OCI-LY7 (cell line): ENCODE data around the gene RHOU. TPM values are rescaled to one million over a fixed set of nuclear protein-coding genes. Genes with fewer than 3 reads are reported as not detected.

Experiments
- BruUV-seq: library from RNA; stranded (reverse); fragments of 400-500 nt; replicated peaks from 2 replicates; lab custom pipeline; 2021; lab: Mats Ljungman, UMichigan
- CTCF ChIA-PET: fragments of 300-600 bp; sonication (Branson Sonifier 250); formaldehyde crosslinking; loops from one replicate; lab custom pipeline; 2022; ENCODE audit warnings: antibody characterized with exemption; ENCODE audit not compliant: unreplicated experiment; lab: Charles Lee
- POLR2A ChIA-PET: fragments of 300-600 bp; sonication (Branson Sonifier 250); formaldehyde crosslinking; loops from one replicate; lab custom pipeline; 2022; ENCODE audit warnings: antibody characterized with exemption; lab: Charles Lee
- DNase-seq: peaks from one replicate; pipeline ENCODE4 v3.0.0-alpha.2; 2015; ENCODE audit warnings: low spot score
- H2AFZ ChIP-seq: fragments of 200-600 bp; sonication (generic), shearing (Covaris generic); 2 replicates; pipeline ENCODE4 v1.6.1; 2014; ENCODE audit warnings: mild to moderate bottlenecking, antibody characterized with exemption, low read length, moderate library complexity
- H3K27ac ChIP-seq: fragments of 200-600 bp; sonication (generic); 2 replicates; pipeline ENCODE4 v1.5.1; 2014; ENCODE audit warnings: mixed run types, low read depth, mild to moderate bottlenecking, moderate library complexity, low read length, inconsistent platforms; ENCODE audit not compliant: poor library complexity, severe bottlenecking
- H3K36me3 ChIP-seq: fragments of 200-600 bp; sonication (generic); 2 replicates; pipeline ENCODE4 v1.6.1; 2014; ENCODE audit warnings: mild to moderate bottlenecking, antibody characterized with exemption, low read length, moderate library complexity, mixed read lengths; ENCODE audit not compliant: insufficient read depth
- H3K4me1 ChIP-seq: fragments of 200-600 bp; sonication (generic); 2 replicates; pipeline ENCODE4 v1.5.1; 2014; ENCODE audit warnings: mild to moderate bottlenecking, low read length; ENCODE audit not compliant: insufficient read depth, poor library complexity, severe bottlenecking
- H3K4me2 ChIP-seq: fragments of 200-600 bp; sonication (generic); 2 replicates; pipeline ENCODE4 v1.6.1; 2014; ENCODE audit warnings: mild to moderate bottlenecking, low read length
- H3K4me3 ChIP-seq: fragments of 200-600 bp; sonication (generic); 2 replicates; pipeline ENCODE4 v1.5.1; 2014; ENCODE audit warnings: mild to moderate bottlenecking, low read depth, low read length; ENCODE audit not compliant: poor library complexity, severe bottlenecking
- H3K79me2 ChIP-seq: fragments of 200-600 bp; sonication (generic); 2 replicates; pipeline ENCODE4 v1.6.1; 2016; ENCODE audit warnings: low read depth, mild to moderate bottlenecking, low read length, moderate library complexity, mixed read lengths; ENCODE audit not compliant: insufficient read depth
- H3K9me2 ChIP-seq: fragments of 200-600 bp; sonication (generic); 2 replicates; pipeline ENCODE4 v1.6.1; 2016; ENCODE audit warnings: mild to moderate bottlenecking, low read length, mixed read lengths; ENCODE audit not compliant: insufficient read depth
- H3K9me3 ChIP-seq: fragments of 200-600 bp; sonication (generic); 2 replicates; pipeline ENCODE4 v1.6.1; 2014; ENCODE audit warnings: mild to moderate bottlenecking, mixed run types, low read length, mixed read lengths
- H4K20me1 ChIP-seq: fragments of 200-600 bp; sonication (generic); 2 replicates; pipeline ENCODE4 v1.6.1; 2014; ENCODE audit warnings: mild to moderate bottlenecking, antibody characterized with exemption, low read length, moderate library complexity, mixed read lengths; ENCODE audit not compliant: insufficient read depth
- CTCF ChIP-seq: fragments of 200-600 bp; sonication (generic); conservative IDR thresholded peaks from 2 replicates; pipeline ENCODE4 v1.5.1; 2014; ENCODE audit warnings: mild to moderate bottlenecking, antibody characterized with exemption, low read length, moderate library complexity, mixed read lengths
- EZH2phosphoT487 ChIP-seq: fragments of 200-600 bp; sonication (generic); IDR thresholded peaks from 2 replicates; pipeline ENCODE4 v1.6.1; 2018; ENCODE audit warnings: low read depth, borderline replicate concordance, mild to moderate bottlenecking, mixed run types, antibody characterized with exemption, low read length, moderate library complexity, mixed read lengths
- intact Hi-C: fragments of 100-400 bp; cut with micrococcal nuclease; formaldehyde crosslinking; loops from one replicate; pipeline ENCODE4 v1.10.0; 2022; ENCODE audit not compliant: unreplicated experiment
- total RNA-seq, 2 experiments: library from RNA; depleted of rRNA in 1 of 2; stranded (reverse); fragments of >200 nt in 1 of 2; shearing (Covaris generic) in 1 of 2; gene quantifications; 2 replicates each; pipeline ENCODE4 v1.2.3, GENCODE V29; 2014 to 2022

RHOU gene
- total RNA-seq, 2 experiments from 2014 or later, result not detected

DNA sequence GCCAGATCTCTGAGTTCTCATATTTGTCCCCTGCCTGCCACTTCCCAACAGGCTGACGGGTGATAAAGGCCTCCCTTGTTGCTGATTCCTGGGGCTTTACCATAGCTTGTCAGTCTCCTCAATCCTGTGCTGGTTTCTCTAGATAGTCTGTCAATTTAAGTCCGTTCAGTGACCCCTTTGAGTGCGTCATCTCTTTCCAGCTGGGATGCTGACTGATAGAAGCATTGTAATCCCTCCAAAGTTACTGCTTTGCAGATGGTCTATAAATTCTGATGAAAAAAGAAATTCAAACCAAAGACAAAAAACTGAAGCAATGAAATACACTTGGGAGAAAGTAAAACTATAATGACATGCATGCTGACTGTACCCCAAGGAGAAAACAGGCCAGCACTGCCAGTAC lies 28.3 kb downstream of the RHOU start:
- CTCF ChIA-PET, result no interaction called here
- no peak for DNase-seq

GRCh38 chr1:228765168-228765946 lies 30.1 kb downstream of the RHOU start:
- no peak overlapping the region for H3K27ac ChIP-seq
- H3K9me2 ChIP-seq, result no peaks in the 10 kb centered on the region
- H2AFZ ChIP-seq, result peak overlapping the region; percentile 33; the same call in 1 of the 2 replicates
- H4K20me1 ChIP-seq, result no peaks in the 10 kb centered on the region
- peak; percentile 22 for DNase-seq
- H3K79me2 ChIP-seq, result no peaks in the 10 kb centered on the region
- TF ChIP-seq EZH2phosphoT487, result no peak
- TF ChIP-seq CTCF, result no peak
- no peak overlapping the region for H3K4me3 ChIP-seq
- ChIA-PET CTCF (no interaction called here), POLR2A (no interaction called here)
- intact Hi-C loops, result no loop called here
- no peaks in the 10 kb centered on the region for H3K36me3 ChIP-seq
- peaks cover 5% of the 10 kb centered on the region for H3K4me1 ChIP-seq
- no peaks in the 10 kb centered on the region for H3K9me3 ChIP-seq
- 0 out of 2 replicates have a peak overlapping the region, but pooled peaks have one; percentile 3 for H3K4me2 ChIP-seq
- no TSS peak for BruUV-seq

More for the DNA sequence above, 28.3 kb downstream of the RHOU start:
- Histone ChIP-seq H3K27ac (no peak overlapping the region), H3K4me2 (no peak overlapping the region), H3K4me1 (peaks cover 5% of the 10 kb centered on the region), H3K79me2 (no peaks in the 10 kb centered on the region), H3K9me2 (no peaks in the 10 kb centered on the region), H3K4me3 (no peak overlapping the region), H3K36me3 (no peaks in the 10 kb centered on the region), H2AFZ (no peak overlapping the region), H3K9me3 (no peaks in the 10 kb centered on the region), H4K20me1 (no peaks in the 10 kb centered on the region)
- intact Hi-C loops, result no loop called here
- TF ChIP-seq CTCF, result no peak
- TF ChIP-seq EZH2phosphoT487, result no peak
- POLR2A ChIA-PET, result no interaction called here
- BruUV-seq, result no TSS peak

DNA sequence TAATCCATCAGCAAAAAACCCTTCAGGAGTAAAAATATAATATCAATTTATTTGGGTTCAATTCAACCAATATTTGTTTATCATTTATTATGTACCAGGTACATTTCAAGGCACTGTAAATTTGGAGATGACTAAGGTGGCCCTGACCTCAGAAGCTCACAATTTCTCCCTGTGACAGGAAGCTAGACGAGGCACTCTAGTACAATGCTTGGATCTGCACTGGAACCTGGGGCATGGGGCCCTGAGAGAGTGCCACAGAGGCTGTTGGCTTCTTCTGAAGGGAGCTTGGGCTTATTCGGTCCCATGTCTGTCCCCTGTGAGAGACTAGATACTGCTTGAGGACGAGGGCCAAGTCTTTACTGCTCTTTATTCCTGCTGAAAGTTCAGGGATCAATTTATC lies 31.5 kb downstream of the RHOU start:
- TF ChIP-seq CTCF (no peak), EZH2phosphoT487 (no peak)
- intact Hi-C loops, result no loop called here
- H2AFZ ChIP-seq, result no peak overlapping the region
- ChIA-PET CTCF (no interaction called here), POLR2A (no interaction called here)
- no peaks in the 10 kb centered on the region for H3K9me3 ChIP-seq
- no peaks in the 10 kb centered on the region for H3K9me2 ChIP-seq
- H3K79me2 ChIP-seq, result no peaks in the 10 kb centered on the region
- no peak overlapping the region for H3K27ac ChIP-seq
- BruUV-seq, result no TSS peak
- no peak for DNase-seq
- no peaks in the 10 kb centered on the region for H4K20me1 ChIP-seq
- H3K4me3 ChIP-seq, result no peak overlapping the region
- no peaks in the 10 kb centered on the region for H3K36me3 ChIP-seq
- peaks cover 5% of the 10 kb centered on the region for H3K4me1 ChIP-seq
- no peak overlapping the region for H3K4me2 ChIP-seq
